ENCODE results near the gene POU5F1. TPM values are rescaled to one million over a fixed set of nuclear protein-coding genes. Genes with fewer than 3 reads are reported as not detected.
A peak's percentile ranks its signal among the peaks of the same experiment; 100 is the strongest.
"Not testable (repeated sequence)": the region's sequence is repeated elsewhere in the genome, so short reads cannot be mapped to it uniquely, and the experiment has no call there.

POU5F1 gene
- total and polyA plus RNA-seq, 8 donors, result 0.37 to 2.0 (median 1.8) TPM

- no peaks in the 10 kb centered on the region for H3K9me3 ChIP-seq
- H3K36me3 ChIP-seq, result no peaks in the 10 kb centered on the region
- peak overlapping the region; percentile 8 to 47 for H3K4me3 ChIP-seq
- DNase-seq (no peak), ATAC-seq (peak; percentile 81)
- intact Hi-C loops (cut with DNase I), result no loop called here
- no peaks in the 10 kb centered on the region for H3K27me3 ChIP-seq
- no peak for TF ChIP-seq CTCF (IDR thresholded peaks at IDR 0.05)
- peak overlapping the region; percentile 82 to 97 for H3K27ac ChIP-seq
- peaks cover 3 to 74% of the 10 kb centered on the region in 2 donors for H3K4me1 ChIP-seq
These were observed 33.0 kb upstream of the POU5F1 start for GRCh38 chr6:31203345-31203979.

- Histone ChIP-seq H3K4me3 (peak overlapping the region in 1 of 2 donors; percentile 47), H3K27ac (peak overlapping the region; percentile 82 to 97), H3K27me3 (no peaks in the 10 kb centered on the region), H3K4me1 (peaks cover 3 to 74% of the 10 kb centered on the region in 2 donors), H3K9me3 (no peaks in the 10 kb centered on the region), H3K36me3 (no peaks in the 10 kb centered on the region)
- ATAC-seq, result no peak
- DNase-seq, result no peak
- intact Hi-C loops (cut with DNase I), result no loop called here
- TF ChIP-seq CTCF (IDR thresholded peaks at IDR 0.05), result no peak
These were observed 32.0 kb upstream of the POU5F1 start for GRCh38 chr6:31202259-31203166.

GRCh38 chr6:31199105-31199452 is 28.6 kb upstream of the POU5F1 start:
- H3K27me3 ChIP-seq, H3K36me3 ChIP-seq, DNase-seq, H3K9me3 ChIP-seq, ATAC-seq: not testable (repeated sequence)
- H3K4me3 ChIP-seq, result peak overlapping the region in 1 of 2 donors; percentile 68
- intact Hi-C loops (cut with DNase I), result loop anchor here in 1 of 2 donors (10.0 kb wide), 1 partner anchor 64 kb away; the partner anchor contains the start of gene PSORS1C2
- peaks cover 3 to 84% of the 10 kb centered on the region in 2 donors for H3K4me1 ChIP-seq
- peak overlapping the region in 1 of 2 donors; percentile 100 for H3K27ac ChIP-seq

- H3K4me1 ChIP-seq, result peaks cover 0 to 76% of the 10 kb centered on the region in 2 donors
- H3K4me3 ChIP-seq, result peak overlapping the region; percentile 51 to 68
- ATAC-seq (peak; percentile 89), DNase-seq (peak; percentile 82 to 96 (median 91))
- H3K27ac ChIP-seq, result peak overlapping the region; percentile 98 to 100
- no peaks in the 10 kb centered on the region for H3K9me3 ChIP-seq
- intact Hi-C loops (cut with DNase I), result loop anchor here (2.0 to 10.0 kb wide), 2 partner anchors 63 to 171 kb away; partner anchors contain the start of gene PSORS1C2 (in 1 of the 2)
- no peaks in the 10 kb centered on the region for H3K36me3 ChIP-seq
- no peak for TF ChIP-seq CTCF (IDR thresholded peaks at IDR 0.05)
- H3K27me3 ChIP-seq, result no peaks in the 10 kb centered on the region
These were observed 27.2 kb upstream of the POU5F1 start for GRCh38 chr6:31197559-31198305.

GRCh38 chr6:31196251-31197022 is 26.0 kb upstream of the POU5F1 start:
- ATAC-seq, H3K9me3 ChIP-seq, H3K27me3 ChIP-seq, H3K36me3 ChIP-seq, DNase-seq: not testable (repeated sequence)
- Histone ChIP-seq H3K27ac (peak overlapping the region; percentile 98 to 100), H3K4me1 (peaks cover 0 to 63% of the 10 kb centered on the region in 2 donors), H3K4me3 (peak overlapping the region; percentile 51 to 68)
- intact Hi-C loops (cut with DNase I), result loop anchor here (2.0 to 10.0 kb wide), 2 partner anchors 62 to 172 kb away; partner anchors contain the start of gene PSORS1C2 (in 1 of the 2)

- Histone ChIP-seq H3K4me1 (peaks cover 0 to 53% of the 10 kb centered on the region in 2 donors), H3K27ac (peak overlapping the region in 1 of 2 donors; percentile 5)
- not testable (repeated sequence) for ATAC-seq, H3K4me3 ChIP-seq, DNase-seq, H3K36me3 ChIP-seq, H3K9me3 ChIP-seq, H3K27me3 ChIP-seq
- intact Hi-C loops (cut with DNase I), result loop anchor here in 1 of 2 donors (10.0 kb wide), 1 partner anchor 61 kb away; the partner anchor contains the start of gene PSORS1C2
These were observed 25.0 kb upstream of the POU5F1 start for GRCh38 chr6:31195308-31195979.

Data from left lung (tissue), 10 donors.